Measurements from ENCODE around the gene ARL16.

ARL16 gene

GRCh38 chr17:81636505-81637288 lies 46.9 kb downstream of the ARL16 start, which contains the start of the genes NPLOC4 and TSPAN10:
Gene NPLOC4 (minus strand): TSS chr17:81637112. CDS start chr17:81636930, 182 bp downstream.
Gene TSPAN10 (plus strand): TSS chr17:81637196. CDS start chr17:81642413, 5,217 bp downstream.
- in situ Hi-C loops (cut with HindIII; ENCODE audit: low pct_ligation_motif_present, low sequenced_read_pairs): no loop called here
- peak within 1 kb of the TSS; percentile 89 for H3K27ac ChIP-seq
- no peaks in the 10 kb centered on the region for H3K36me3 ChIP-seq (replicated peaks)
- TF ChIP-seq CTCF (IDR thresholded peaks at IDR 0.05; ENCODE audit: low read depth, low read length, missing control alignments): no peak
- peak; percentile 61 for DNase-seq
- no peaks in the 10 kb centered on the region for H3K27me3 ChIP-seq (replicated peaks)
- peak within 1 kb of the TSS; percentile 88 for H3K4me3 ChIP-seq (ENCODE audit: low read depth, low read length)

GRCh38 chr17:81635973-81636504 lies 47.6 kb downstream of the ARL16 start:
- Histone ChIP-seq H3K36me3 (replicated peaks) (peaks cover 3% of the 10 kb centered on the region), H3K27me3 (replicated peaks) (no peaks in the 10 kb centered on the region), H3K27ac (peak overlapping the region; percentile 89), H3K4me3 (ENCODE audit: low read depth, low read length) (peak overlapping the region; percentile 88)
- DNase-seq: peak; percentile 38
- in situ Hi-C loops (cut with HindIII; ENCODE audit: low pct_ligation_motif_present, low sequenced_read_pairs): no loop called here
- TF ChIP-seq CTCF (IDR thresholded peaks at IDR 0.05; ENCODE audit: low read depth, low read length, missing control alignments): no peak

- H3K4me3 ChIP-seq (ENCODE audit: low read depth, low read length): peak overlapping the region; percentile 88
- H3K27ac ChIP-seq: no peak overlapping the region
- in situ Hi-C loops (cut with HindIII; ENCODE audit: low pct_ligation_motif_present, low sequenced_read_pairs): no loop called here
- TF ChIP-seq CTCF (IDR thresholded peaks at IDR 0.05; ENCODE audit: low read depth, low read length, missing control alignments): no peak
- no peaks in the 10 kb centered on the region for H3K27me3 ChIP-seq (replicated peaks)
- no peak for DNase-seq
- H3K36me3 ChIP-seq (replicated peaks): peaks cover 3% of the 10 kb centered on the region
These were observed 48.2 kb downstream of the ARL16 start for GRCh38 chr17:81635431-81635830.

GRCh38 chr17:81631482-81631881 lies 52.1 kb downstream of the ARL16 start:
- no peak overlapping the region for H3K27ac ChIP-seq
- no peak overlapping the region for H3K4me3 ChIP-seq (ENCODE audit: low read depth, low read length)
- no peaks in the 10 kb centered on the region for H3K27me3 ChIP-seq (replicated peaks)
- in situ Hi-C loops (cut with HindIII; ENCODE audit: low pct_ligation_motif_present, low sequenced_read_pairs): no loop called here
- no peak for DNase-seq
- no peak for TF ChIP-seq CTCF (IDR thresholded peaks at IDR 0.05; ENCODE audit: low read depth, low read length, missing control alignments)
- peaks cover 33% of the 10 kb centered on the region for H3K36me3 ChIP-seq (replicated peaks)

Data from brain microvascular endothelial cell (primary cell).